RWPE1 (cell line): ENCODE results near the gene DNAAF2.
"Not testable (repeated sequence)": the region's sequence is repeated elsewhere in the genome, so short reads cannot be mapped to it uniquely, and the experiment has no call there.

Source experiments
- CTCF ChIA-PET: fragments of 350-600 bp; sonication (Branson Sonifier 250); formaldehyde crosslinking; extraction: SDS; loops from one replicate; lab custom pipeline; 2021; lab: Yijun Ruan, JAX
- POLR2A ChIA-PET: fragments of 400-600 bp; formaldehyde crosslinking; extraction: SDS; loops from one replicate; lab custom pipeline; 2020; ENCODE audit warnings: antibody characterized with exemption; ENCODE audit not compliant: low non-redundant PET; lab: Yijun Ruan, JAX
- DNase-seq: peaks from one replicate; pipeline ENCODE4 v3.0.0; 2012; ENCODE audit warnings: low spot score
- H3K27ac ChIP-seq: fragments of 450-650 bp; 2 replicates; pipeline ENCODE4 v1.5.1; 2017
- TF ChIP-seq, protein P1 (sequence below): fragments of 450-650 bp; conservative IDR thresholded peaks from 2 replicates; pipeline ENCODE4 v1.5.1; 2017; ENCODE audit warnings: low read depth, mild to moderate bottlenecking

DNAAF2 gene

GRCh38 chr14:49621114-49621881, 13.7 kb downstream of the DNAAF2 start:
- TF ChIP-seq, protein P1, sequence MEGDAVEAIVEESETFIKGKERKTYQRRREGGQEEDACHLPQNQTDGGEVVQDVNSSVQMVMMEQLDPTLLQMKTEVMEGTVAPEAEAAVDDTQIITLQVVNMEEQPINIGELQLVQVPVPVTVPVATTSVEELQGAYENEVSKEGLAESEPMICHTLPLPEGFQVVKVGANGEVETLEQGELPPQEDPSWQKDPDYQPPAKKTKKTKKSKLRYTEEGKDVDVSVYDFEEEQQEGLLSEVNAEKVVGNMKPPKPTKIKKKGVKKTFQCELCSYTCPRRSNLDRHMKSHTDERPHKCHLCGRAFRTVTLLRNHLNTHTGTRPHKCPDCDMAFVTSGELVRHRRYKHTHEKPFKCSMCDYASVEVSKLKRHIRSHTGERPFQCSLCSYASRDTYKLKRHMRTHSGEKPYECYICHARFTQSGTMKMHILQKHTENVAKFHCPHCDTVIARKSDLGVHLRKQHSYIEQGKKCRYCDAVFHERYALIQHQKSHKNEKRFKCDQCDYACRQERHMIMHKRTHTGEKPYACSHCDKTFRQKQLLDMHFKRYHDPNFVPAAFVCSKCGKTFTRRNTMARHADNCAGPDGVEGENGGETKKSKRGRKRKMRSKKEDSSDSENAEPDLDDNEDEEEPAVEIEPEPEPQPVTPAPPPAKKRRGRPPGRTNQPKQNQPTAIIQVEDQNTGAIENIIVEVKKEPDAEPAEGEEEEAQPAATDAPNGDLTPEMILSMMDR = no peak
- CTCF ChIA-PET = interaction anchor here (0.9 to 1.0 kb wide), 2 partner anchors 13 to 228 kb away, joined by 3 to 6 read pairs; no protein-coding TSS in a partner anchor
- POLR2A ChIA-PET = interaction anchor here (1.3 to 1.6 kb wide), 4 partner anchors 13 to 35 kb away, joined by 4 to 10 read pairs (median 7); partner anchors contain the start of genes DNAAF2, LRR1 and RPS29
- no peak for DNase-seq
- H3K27ac ChIP-seq = peak overlapping the region; percentile 94

DNA sequence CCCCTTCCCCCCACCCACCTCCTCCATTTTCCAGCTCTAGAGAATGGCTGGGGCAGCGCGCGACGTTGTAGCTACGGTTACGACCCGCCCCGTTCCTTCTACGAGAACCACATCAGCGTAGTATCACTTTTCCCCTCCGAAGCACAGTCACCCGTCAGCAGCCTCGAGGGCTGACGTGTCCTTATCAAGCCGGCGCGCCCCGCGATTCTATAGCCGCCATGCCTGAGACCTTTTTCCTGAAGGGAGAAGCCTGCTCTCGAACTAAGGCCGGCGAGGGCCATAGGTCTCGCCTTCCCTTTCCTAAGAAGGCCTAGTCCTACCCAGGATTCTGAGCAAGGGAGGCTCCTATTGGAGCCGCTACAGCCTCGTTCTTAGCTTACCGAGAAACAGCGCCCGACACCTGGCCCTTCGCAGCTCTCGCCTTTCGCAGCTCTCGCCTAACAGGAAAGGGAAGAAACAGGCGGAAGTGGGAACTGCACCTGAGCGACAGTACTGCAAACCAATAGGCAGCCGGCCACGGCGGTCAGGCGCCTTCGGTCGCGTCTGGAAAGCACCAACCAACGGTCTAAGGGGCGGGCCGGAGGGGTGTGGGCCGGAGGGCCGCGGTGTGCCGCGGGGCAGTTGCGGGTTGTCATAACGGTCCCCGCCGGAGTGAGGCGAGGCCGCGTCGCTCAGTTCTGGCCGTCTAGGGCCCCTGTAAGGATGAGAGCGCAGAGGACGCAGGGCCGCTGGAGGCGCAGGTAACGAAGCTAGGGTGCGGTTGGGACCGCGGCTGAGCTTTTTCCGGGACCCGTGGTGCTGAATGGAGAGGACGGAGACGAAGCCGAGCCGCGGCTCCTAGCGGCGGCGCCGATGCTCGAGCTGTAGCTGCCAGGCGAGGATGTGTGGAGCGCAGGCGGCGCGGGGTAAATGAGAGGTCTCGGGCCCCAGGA, 14.6 kb downstream of the DNAAF2 start, which contains the start of the genes MGAT2 and RPL36AL:
MGAT2 (plus strand) TSS at position 618 of the 932 bp plus-strand sequence. CDS start 470 bp downstream, outside the sequence.
RPL36AL (minus strand) TSS at position 445 of the 932 bp plus-strand sequence. CDS start 1,522 bp downstream, outside the sequence.
- peak; percentile 96 for DNase-seq
- peak within 1 kb of the TSS; percentile 94 for H3K27ac ChIP-seq
- POLR2A ChIA-PET = interaction anchor here (0.6 to 1.6 kb wide), 10 partner anchors 14 to 148 kb away, joined by 3 to 10 read pairs (median 4); partner anchors contain the start of genes DNAAF2, KLHDC2, LRR1 and RPS29
- TF ChIP-seq, protein P1 = peak; percentile 30
- CTCF ChIA-PET = interaction anchor here (0.5 to 1.1 kb wide), 3 partner anchors 14 to 120 kb away, joined by 3 to 6 read pairs (median 3); no protein-coding TSS in a partner anchor

DNA sequence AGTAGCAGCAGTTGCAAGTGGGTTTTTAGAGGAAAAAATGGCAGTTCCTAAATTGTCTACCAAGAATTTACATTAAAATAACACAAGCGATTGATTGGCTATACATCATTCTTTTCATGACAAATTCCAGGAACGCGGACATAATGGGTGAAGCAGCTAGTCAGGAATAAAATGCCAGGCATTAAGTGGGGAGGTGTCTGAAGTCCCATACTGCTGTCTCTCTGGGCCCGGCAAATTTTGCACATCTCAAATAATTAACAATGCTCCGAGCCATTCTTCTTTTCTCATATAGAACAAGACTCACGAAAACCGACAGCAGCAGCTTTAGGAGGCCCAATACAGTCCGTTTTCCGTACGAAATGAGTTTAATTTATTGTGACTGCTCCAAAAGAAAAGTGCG, 15.3 kb downstream of the DNAAF2 start:
- ChIA-PET CTCF (interaction anchor here (0.5 to 1.1 kb wide), 2 partner anchors 33 to 121 kb away, joined by 3 read pairs; no protein-coding TSS in a partner anchor), POLR2A (interaction anchor here (0.6 to 1.6 kb wide), 8 partner anchors 16 to 149 kb away, joined by 3 to 10 read pairs (median 5); partner anchors contain the start of genes DNAAF2, KLHDC2, LRR1 and RPS29)
- DNase-seq = no peak
- TF ChIP-seq, protein P1 = no peak
- peak overlapping the region; percentile 94 for H3K27ac ChIP-seq

- CTCF ChIA-PET = interaction anchor here (1.1 kb wide), 1 partner anchor 32 kb away, joined by 3 read pairs; no protein-coding TSS in a partner anchor
- DNase-seq = not testable (repeated sequence)
- peak overlapping the region; percentile 60 for H3K27ac ChIP-seq
- POLR2A ChIA-PET = interaction anchor here (1.1 kb wide), 1 partner anchor 52 kb away, joined by 3 read pairs; no protein-coding TSS in a partner anchor
Observed at GRCh38 chr14:49619273-49619672, 15.8 kb downstream of the DNAAF2 start.

- TF ChIP-seq, protein P1 = no peak
- no peak for DNase-seq
- no peak overlapping the region for H3K27ac ChIP-seq
- CTCF ChIA-PET = no interaction called here
- POLR2A ChIA-PET = no interaction called here
Observed at GRCh38 chr14:49617852-49618519, 17.1 kb downstream of the DNAAF2 start.

- CTCF ChIA-PET = no interaction called here
- POLR2A ChIA-PET = no interaction called here
- peak overlapping the region; percentile 59 for H3K27ac ChIP-seq
- TF ChIP-seq, protein P1 = no peak
- no peak for DNase-seq
Observed at GRCh38 chr14:49615776-49616175, 19.3 kb downstream of the DNAAF2 start.
